ENCODE results near the gene WDSUB1.

WDSUB1 gene

DNA sequence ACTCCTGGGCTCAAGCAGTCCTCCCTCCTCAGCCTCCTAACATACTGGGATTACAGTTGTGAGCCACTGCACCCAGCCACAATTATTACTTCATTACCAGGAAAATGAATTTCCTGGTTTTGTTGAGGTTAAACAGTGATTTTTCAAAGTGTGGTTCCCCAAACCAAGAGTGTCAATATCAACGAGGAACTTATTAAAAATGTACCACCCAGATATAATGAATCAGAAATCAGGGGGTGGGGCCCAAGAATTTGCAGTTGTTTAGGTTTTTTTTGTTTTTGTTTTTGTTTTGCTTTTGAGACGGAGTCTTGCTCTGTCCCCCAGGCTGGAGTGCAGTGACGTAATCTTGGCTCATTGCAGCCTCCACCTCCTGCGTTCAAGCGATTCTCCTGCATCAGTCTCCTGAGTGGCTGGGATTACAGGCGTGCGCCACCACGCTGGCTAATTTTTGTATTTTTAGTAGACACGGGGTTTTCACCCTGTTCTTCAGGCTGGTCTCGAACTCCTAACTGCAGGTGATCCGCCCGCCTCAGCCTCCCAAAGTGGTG lies 94.1 kb downstream of the WDSUB1 start:
- DNase-seq, result no peak

GRCh38 chr2:159188449-159188848 lies 98.1 kb downstream of the WDSUB1 start:
- no peak for DNase-seq

DNA sequence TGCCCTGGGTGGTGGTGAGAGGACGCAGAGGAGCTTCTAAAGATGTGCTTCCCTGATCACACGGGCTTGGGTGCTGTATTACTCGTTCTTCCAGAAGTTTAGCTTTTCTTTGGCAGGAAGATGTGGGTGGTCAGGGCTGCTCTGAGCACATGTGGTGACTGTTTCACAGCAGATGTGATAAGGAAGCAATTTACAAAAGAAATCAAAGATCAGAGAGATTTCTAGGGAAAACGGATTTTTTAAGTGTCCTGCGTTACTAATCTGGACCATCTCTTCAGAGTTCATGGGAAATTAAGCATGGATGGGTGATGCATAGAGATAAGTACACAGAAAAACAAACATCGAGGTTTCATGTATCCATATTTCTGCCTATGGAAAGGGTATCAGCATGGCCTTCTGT lies 99.4 kb downstream of the WDSUB1 start:
- DNase-seq, result no peak

DNA sequence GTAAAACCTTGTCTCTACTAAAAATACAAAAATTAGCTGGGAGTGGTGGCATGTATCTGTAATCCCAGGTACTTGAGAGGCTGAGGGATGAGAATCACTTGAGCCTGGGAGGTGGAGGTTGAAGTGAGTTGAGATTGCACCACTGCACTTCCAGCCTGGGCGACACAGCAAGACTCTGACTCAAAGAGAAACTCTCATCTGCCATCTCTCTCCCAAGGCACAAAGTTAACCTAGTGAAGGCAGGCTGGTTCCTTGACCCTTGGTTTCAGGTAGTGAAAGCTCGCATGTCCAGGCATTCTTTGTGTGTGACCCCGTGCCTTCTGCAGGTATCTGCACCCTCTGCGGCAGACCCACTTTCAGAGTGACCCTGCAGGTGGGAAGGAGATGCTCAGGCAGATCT lies 100.0 kb downstream of the WDSUB1 start:
- DNase-seq, result no peak

Measured in NCI-H1417 (cell line).